Natural killer cell (primary cell): Measurements from ENCODE around the gene LAIR2. TPM values are rescaled to one million over a fixed set of nuclear protein-coding genes. Genes with fewer than 3 reads are reported as not detected.

Source experiments
- ATAC-seq, 3 donors: fragments of 150-1000 bp in 2 of 3; fragments of 200-7000 bp in 1 of 3; cut with Tn5 transposase; 1 replicate in 1 of 3; 2 replicates in 2 of 3; pipeline ENCODE4 v1.10.0; 2021; ENCODE audit warnings: mild to moderate bottlenecking in 2 of 3, moderate library complexity in 2 of 3
- DNase-seq, 2 donors: peaks; one replicate each; pipeline versions ENCODE4 v3.0.0 to v3.0.0-alpha.2; 2013 to 2021; ENCODE audit warnings: mixed read lengths in 1 of 2
- H3K27ac ChIP-seq: one replicate; pipeline ENCODE4 v1.5.1; 2013; ENCODE audit warnings: mild to moderate bottlenecking, low read length
- H3K27me3 ChIP-seq: one replicate; pipeline ENCODE4 v1.6.1; 2013; ENCODE audit warnings: low read length; ENCODE audit not compliant: control insufficient read depth, insufficient read depth
- H3K36me3 ChIP-seq: one replicate; pipeline ENCODE4 v1.6.1; 2013; ENCODE audit warnings: low read length; ENCODE audit not compliant: control insufficient read depth, insufficient read depth
- H3K4me1 ChIP-seq: one replicate; pipeline ENCODE4 v1.6.1; 2013; ENCODE audit warnings: low read length; ENCODE audit not compliant: control insufficient read depth, insufficient read depth
- H3K4me3 ChIP-seq: one replicate; pipeline ENCODE4 v1.5.1; 2013; ENCODE audit warnings: low read length
- H3K9me3 ChIP-seq: one replicate; pipeline ENCODE4 v1.6.1; 2013; ENCODE audit warnings: low read length; ENCODE audit not compliant: control insufficient read depth, insufficient read depth
- H3K27ac Mint-ChIP-seq, 2 donors: one replicate each; pipeline ENCODE4 v1.8.0; 2022; ENCODE audit warnings: mild to moderate bottlenecking in 2 of 2, mixed read lengths in 2 of 2, moderate library complexity in 1 of 2
- H3K27me3 Mint-ChIP-seq, 2 donors: one replicate each; pipeline ENCODE4 v1.8.0; 2022; ENCODE audit warnings: low read depth in 2 of 2, mixed read lengths in 2 of 2
- H3K36me3 Mint-ChIP-seq: one replicate; pipeline ENCODE4 v1.8.0; 2022; ENCODE audit warnings: mixed read lengths
- H3K4me1 Mint-ChIP-seq, 2 donors: one replicate each; pipeline ENCODE4 v1.8.0; 2022; ENCODE audit warnings: mixed read lengths in 2 of 2
- H3K4me3 Mint-ChIP-seq: one replicate; pipeline ENCODE4 v1.8.0; 2022; ENCODE audit warnings: mild to moderate bottlenecking, moderate library complexity, mixed read lengths
- H3K9me3 Mint-ChIP-seq, 2 donors: one replicate each; pipeline ENCODE4 v1.8.0; 2022; ENCODE audit warnings: mixed read lengths in 2 of 2
- CTCF ChIP-seq: fragments of 200-600 bp; IDR thresholded peaks from one replicate; pipeline ENCODE4 v1.8.0; 2022; ENCODE audit warnings: antibody characterized with exemption
- WGBS: methylation state at CpG from one replicate; pipeline ENCODE4 v1.1.7; 2013; ENCODE audit warnings: missing lambda C conversion rate; ENCODE audit not compliant: insufficient coverage; 5-methylcytosine and 5-hydroxymethylcytosine counted together
- intact Hi-C: fragments of 100-400 bp; cut with micrococcal nuclease; formaldehyde crosslinking; loops from one replicate; pipeline ENCODE4 v1.14.2; 2022
- total RNA-seq, 4 donors: library from RNA; stranded (reverse); fragments of 120-200 nt in 1 of 4; gene quantifications; one replicate each; pipeline versions ENCODE4 v1.2.3 to v1.2.4, GENCODE V29; 2013 to 2022

LAIR2 gene
- total RNA-seq, 3 donors from 2014 or later (not counting 1 experiment from before 2014, with no cell fraction given), result 44.1 to 67.7 (median 53.3) TPM

- Histone ChIP-seq H3K4me1 (peaks cover 30% of the 10 kb centered on the region), H3K27me3 (no peaks in the 10 kb centered on the region), H3K9me3 (no peaks in the 10 kb centered on the region), H3K4me3 (peak overlapping the region; percentile 48), H3K27ac (peak overlapping the region; percentile 83), H3K36me3 (peaks cover 39% of the 10 kb centered on the region)
- Mint-ChIP-seq H3K27ac (peak overlapping the region; percentile 88 to 97), H3K27me3 (no peaks in the 10 kb centered on the region), H3K4me1 (peaks cover 39 to 54% of the 10 kb centered on the region in 2 donors), H3K4me3 (peak overlapping the region; percentile 75), H3K36me3 (no peaks in the 10 kb centered on the region), H3K9me3 (no peaks in the 10 kb centered on the region)
- no peak for TF ChIP-seq CTCF
- DNase-seq, result peak; percentile 72 to 86
- intact Hi-C loops, result no loop called here
- ATAC-seq, result peak; percentile 21 to 58 (median 33)
- 11% methylated on average over 91 of the region's 91 CpGs for WGBS
These were observed 39.7 kb upstream of the LAIR2 start for GRCh38 chr19:54462655-54463530.

GRCh38 chr19:54463531-54464043 lies 39.0 kb upstream of the LAIR2 start, which contains the start of gene LENG9:
Gene LENG9, minus strand, starts transcription at chr19:54463778. Its CDS starts 252 bp downstream, at chr19:54463526.
- no peaks in the 10 kb centered on the region for H3K36me3 Mint-ChIP-seq

GRCh38 chr19:54464044-54464629 lies 38.5 kb upstream of the LAIR2 start:
- Mint-ChIP-seq H3K27me3 (peaks cover 6 to 8% of the 10 kb centered on the region in 2 donors), H3K9me3 (no peaks in the 10 kb centered on the region), H3K4me3 (peak overlapping the region; percentile 83), H3K27ac (peak overlapping the region; percentile 88 to 97), H3K36me3 (no peaks in the 10 kb centered on the region), H3K4me1 (peaks cover 27 to 42% of the 10 kb centered on the region in 2 donors)
- H3K4me1 ChIP-seq, result peaks cover 30% of the 10 kb centered on the region
- ATAC-seq, result peak; percentile 56 to 74 (median 60)
- TF ChIP-seq CTCF, result no peak
- peak overlapping the region; percentile 83 for H3K27ac ChIP-seq
- intact Hi-C loops, result loop anchor here (1.0 kb wide), 2 partner anchors 15 to 795 kb away; partner anchors contain the start of genes LENG8 and PPP6R1
- no peaks in the 10 kb centered on the region for H3K27me3 ChIP-seq
- H3K36me3 ChIP-seq, result peaks cover 26% of the 10 kb centered on the region
- peak; percentile 80 to 93 for DNase-seq
- peak overlapping the region; percentile 48 for H3K4me3 ChIP-seq
- WGBS, result under 1% methylated on average over 26 of the region's 26 CpGs
- H3K9me3 ChIP-seq, result no peaks in the 10 kb centered on the region

More at GRCh38 chr19:54463531-54464043, 39.0 kb upstream of the LAIR2 start, which contains the start of gene LENG9:
- Mint-ChIP-seq H3K4me3 (peak within 1 kb of the TSS; percentile 83), H3K4me1 (peaks cover 33 to 48% of the 10 kb centered on the region in 2 donors), H3K9me3 (no peaks in the 10 kb centered on the region), H3K27me3 (peaks cover under 1 to 6% of the 10 kb centered on the region in 2 donors), H3K27ac (peak within 1 kb of the TSS; percentile 88 to 97)
- Histone ChIP-seq H3K4me3 (peak within 1 kb of the TSS; percentile 48), H3K9me3 (no peaks in the 10 kb centered on the region), H3K36me3 (peaks cover 32% of the 10 kb centered on the region), H3K4me1 (peaks cover 30% of the 10 kb centered on the region), H3K27ac (peak within 1 kb of the TSS; percentile 83), H3K27me3 (no peaks in the 10 kb centered on the region)
- no peak for TF ChIP-seq CTCF
- ATAC-seq, result peak; percentile 69 to 83 (median 72)
- DNase-seq, result peak; percentile 94 to 99
- intact Hi-C loops, result loop anchor here (1.0 kb wide), 2 partner anchors 14 to 796 kb away; partner anchors contain the start of genes LENG8 and PPP6R1
- whole genome bisulfite sequencing, result under 1% methylated on average over 41 of the region's 41 CpGs
